Astrocyte of the spinal cord (primary cell): ENCODE measurements around the gene GABRG3.

Source experiments
- DNase-seq: peaks from one replicate; pipeline ENCODE4 v3.0.0; 2011; ENCODE audit warnings: low read depth, low spot score
- H3K4me3 ChIP-seq: 2 replicates; pipeline ENCODE4 v1.5.1; 2011; ENCODE audit warnings: low read depth, mild to moderate bottlenecking, low read length, moderate library complexity
- CTCF ChIP-seq: IDR thresholded peaks from 2 replicates; pipeline ENCODE4 v1.5.1; 2012; ENCODE audit warnings: low read depth, mild to moderate bottlenecking, low read length, inconsistent platforms
- in situ Hi-C: cut with HindIII; loops from 2 replicates; pipeline ENCODE4 v1.10.0; 2017; ENCODE audit warnings: low sequenced_read_pairs

The GABRG3 gene

GRCh38 chr15:27499191-27499590 is 528.2 kb downstream of the GABRG3 start:
- no peak for TF ChIP-seq CTCF
- no peak for DNase-seq
- in situ Hi-C loops = no loop called here
- no peak overlapping the region for H3K4me3 ChIP-seq

- DNase-seq = no peak
- TF ChIP-seq CTCF = no peak
- in situ Hi-C loops = no loop called here
- H3K4me3 ChIP-seq = no peak overlapping the region
Observed at GRCh38 chr15:27499719-27500118, 528.7 kb downstream of the GABRG3 start.

GRCh38 chr15:27500206-27500605 is 529.2 kb downstream of the GABRG3 start:
- in situ Hi-C loops = no loop called here

GRCh38 chr15:27506752-27507151 is 535.8 kb downstream of the GABRG3 start:
- DNase-seq = no peak
- no peak overlapping the region for H3K4me3 ChIP-seq
- TF ChIP-seq CTCF = no peak
- in situ Hi-C loops = no loop called here

More at GRCh38 chr15:27500206-27500605, 529.2 kb downstream of the GABRG3 start:
- H3K4me3 ChIP-seq = no peak overlapping the region
- TF ChIP-seq CTCF = no peak
- DNase-seq = no peak

GRCh38 chr15:27509014-27509413 is 538.0 kb downstream of the GABRG3 start:
- no peak for TF ChIP-seq CTCF
- in situ Hi-C loops = no loop called here
- no peak for DNase-seq
- no peak overlapping the region for H3K4me3 ChIP-seq

GRCh38 chr15:27512281-27513001 is 541.5 kb downstream of the GABRG3 start:
- TF ChIP-seq CTCF = no peak
- no peak for DNase-seq
- in situ Hi-C loops = no loop called here
- no peak overlapping the region for H3K4me3 ChIP-seq

- no peak for TF ChIP-seq CTCF
- in situ Hi-C loops = no loop called here
- DNase-seq = peak; percentile 59
- no peak overlapping the region for H3K4me3 ChIP-seq
Observed at GRCh38 chr15:27514526-27514925, 543.5 kb downstream of the GABRG3 start.
